K562 (cell line): ENCODE measurements around the gene PNPO. TPM values are rescaled to one million over a fixed set of nuclear protein-coding genes. Genes with fewer than 3 reads are reported as not detected.
A peak's percentile ranks its signal among the peaks of the same experiment; 100 is the strongest.

Source experiments
- BRCA1 ChIP-seq, 2 experiments: fragments of 450-650 bp in 1 of 2; sonication (generic) in 1 of 2; formaldehyde crosslinking in 1 of 2; IDR thresholded peaks; 2 replicates each; pipeline versions ENCODE4 v1.5.0 to v1.6.1; 2017 to 2020; ENCODE audit warnings: mild to moderate bottlenecking in 1 of 2, missing genetic modification reagents in 1 of 2
- EP400 ChIP-seq: fragments of 450-650 bp; IDR thresholded peaks from 2 replicates; pipeline ENCODE4 v1.6.1; 2017; ENCODE audit warnings: antibody characterized with exemption, mild to moderate bottlenecking, moderate library complexity
- FOXA1 ChIP-seq: fragments of 450-650 bp; IDR thresholded peaks from 2 replicates; pipeline ENCODE4 v1.6.1; 2016; ENCODE audit warnings: mild to moderate bottlenecking, borderline replicate concordance
- HNRNPK ChIP-seq: fragments of 200-400 bp; formaldehyde crosslinking; IDR thresholded peaks from one replicate; pipeline ENCODE4 v1.6.1; 2018; ENCODE audit warnings: mild to moderate bottlenecking, low read depth, low read length; ENCODE audit not compliant: poor library complexity, severe bottlenecking
- IFI16 ChIP-seq: fragments of 250-450 bp; sonication (Bioruptor Pico); IDR thresholded peaks from 2 replicates; pipeline ENCODE4 v2.1.2; 2022; ENCODE audit warnings: mild to moderate bottlenecking, inconsistent platforms
- RBFOX2 ChIP-seq: fragments of 200-400 bp; formaldehyde crosslinking; IDR thresholded peaks from 2 replicates; pipeline ENCODE4 v1.6.1; 2017; ENCODE audit warnings: low read depth, mild to moderate bottlenecking, low read length, moderate library complexity
- RNF2 ChIP-seq: sonication (generic); IDR thresholded peaks from 2 replicates; pipeline ENCODE4 v1.6.1; 2016
- SMARCC2 ChIP-seq: fragments of 450-650 bp; IDR thresholded peaks from 2 replicates; pipeline ENCODE4 v1.6.1; 2017; ENCODE audit warnings: antibody characterized with exemption, moderate library complexity, mild to moderate bottlenecking, low read depth
- SP1 ChIP-seq: sonication (generic); formaldehyde crosslinking; IDR thresholded peaks from 2 replicates; pipeline ENCODE4 v1.8.1; 2022; ENCODE audit warnings: mild to moderate bottlenecking, missing genetic modification reagents
- TAF1 ChIP-seq: IDR thresholded peaks from 2 replicates; pipeline ENCODE4 v1.6.1; 2011; ENCODE audit warnings: mild to moderate bottlenecking, low read length, moderate library complexity; ENCODE audit not compliant: insufficient read depth, control insufficient read depth, severe bottlenecking; ENCODE audit errors: extremely low read depth
- ZNF140 ChIP-seq: fragments of 250-450 bp; sonication (Bioruptor Pico); IDR thresholded peaks from 2 replicates; pipeline ENCODE4 v1.8.0; 2021; ENCODE audit warnings: moderate library complexity, mild to moderate bottlenecking, inconsistent platforms
- ZNF24 ChIP-seq: fragments of 450-650 bp; IDR thresholded peaks from 2 replicates; pipeline ENCODE4 v1.6.1; 2016
- ZNF583 ChIP-seq: fragments of 250-450 bp; sonication (Bioruptor Pico); IDR thresholded peaks from 2 replicates; pipeline ENCODE4 v1.4.0; 2020
- polyA plus RNA-seq, 8 experiments: library from polyadenylated mRNA; depleted of rRNA in 4 of 8; stranded (reverse) in 5 of 8; unstranded in 3 of 8; fragments of >200 nt; fragmentation: Nextera tagmentation in 2 of 8; fragmentation: Illumina TruSeq in 1 of 8; extraction: Ambion mirVana in 2 of 8; extraction: Trizol in 1 of 8; gene quantifications; 2 replicates each; pipeline versions ENCODE4 v1.2.1 to v1.2.3, GENCODE V29; 2011 to 2014; ENCODE audit warnings: inconsistent platforms in 1 of 8, missing spikeins in 1 of 8
- total RNA-seq, 7 experiments: library from RNA; depleted of rRNA in 6 of 7; stranded (reverse); fragments of >200 nt in 6 of 7; fragmentation: Illumina TruSeq in 2 of 7; extraction: Trizol in 2 of 7; gene quantifications; 2 replicates each; pipeline versions ENCODE4 v1.2.1 to v1.2.3, GENCODE V29; 2011 to 2021; ENCODE audit warnings: low replicate concordance in 1 of 7
- TF ChIP-seq, protein P1 (sequence below), 2 experiments: fragments of 450-650 bp; IDR thresholded peaks; 2 replicates each; pipeline ENCODE4 v1.6.1; 2016
- TF ChIP-seq, protein P2 (sequence below), 2 experiments: IDR thresholded peaks; 2 replicates each; pipeline ENCODE4 v1.6.1; 2012; ENCODE audit warnings: improper control_type of control experiment in 2 of 2, low read depth in 2 of 2, low read length in 2 of 2, borderline replicate concordance in 1 of 2
- TF ChIP-seq, protein P3 (sequence below), 2 experiments: fragments of 450-650 bp; conservative IDR thresholded peaks; 2 replicates each; pipeline ENCODE4 v1.6.1; 2017; ENCODE audit warnings: mild to moderate bottlenecking in 2 of 2, moderate library complexity in 2 of 2
- TF ChIP-seq, protein P4 (sequence below): fragments of 250-450 bp; sonication (Bioruptor Pico); IDR thresholded peaks from 2 replicates; pipeline ENCODE4 v1.5.1; 2021; ENCODE audit warnings: mild to moderate bottlenecking
- TF ChIP-seq, protein P5 (sequence below): fragments of 450-650 bp; IDR thresholded peaks from 2 replicates; pipeline ENCODE4 v1.6.1; 2017; ENCODE audit warnings: antibody characterized with exemption

Gene PNPO
- total and polyA plus RNA-seq, 9 of the 15 experiments (the other 6 are each of a cell fraction or from before 2014, with no cell fraction given), result 16.6 to 39.0 (median 27.4) TPM

DNA sequence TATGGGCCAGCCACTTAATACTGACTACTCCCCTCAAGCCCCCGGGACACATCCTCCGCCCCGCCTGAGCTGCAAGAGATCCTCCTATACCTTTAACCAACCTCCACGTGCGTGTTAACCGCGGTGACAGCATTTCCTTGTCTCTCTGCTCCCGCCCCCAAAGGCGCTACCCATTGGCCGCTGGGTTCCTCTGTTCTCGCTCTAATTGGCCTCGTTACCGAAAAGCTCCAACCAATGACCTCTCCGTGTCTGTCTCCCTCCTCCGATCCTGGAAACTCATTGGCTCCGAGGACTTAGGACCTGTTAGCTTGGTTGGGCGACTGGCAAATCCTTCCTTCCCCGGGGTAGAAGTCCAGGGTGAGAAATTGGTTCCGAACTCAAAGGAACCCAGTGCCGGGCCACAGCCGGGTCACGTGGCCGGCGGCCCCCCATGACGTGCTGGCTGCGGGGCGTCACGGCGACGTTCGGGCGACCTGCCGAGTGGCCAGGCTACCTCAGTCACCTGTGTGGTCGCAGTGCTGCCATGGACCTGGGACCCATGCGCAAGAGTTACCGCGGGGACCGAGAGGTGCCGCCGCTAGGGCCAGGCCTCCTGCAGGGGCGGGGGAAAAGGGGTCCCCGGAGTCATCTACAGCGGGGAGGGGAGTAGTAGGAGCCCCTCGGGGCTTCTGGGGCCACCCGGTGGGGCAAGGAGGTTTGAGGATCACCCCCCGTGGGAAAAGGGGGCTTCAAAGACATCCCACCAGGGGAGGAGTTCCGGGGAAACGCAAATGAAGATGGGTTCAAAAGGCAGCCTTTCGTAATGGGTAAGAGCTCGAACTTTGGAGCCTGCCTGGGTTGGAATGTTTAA lies at the start of gene PNPO (continued):
- TF ChIP-seq, protein P1, sequence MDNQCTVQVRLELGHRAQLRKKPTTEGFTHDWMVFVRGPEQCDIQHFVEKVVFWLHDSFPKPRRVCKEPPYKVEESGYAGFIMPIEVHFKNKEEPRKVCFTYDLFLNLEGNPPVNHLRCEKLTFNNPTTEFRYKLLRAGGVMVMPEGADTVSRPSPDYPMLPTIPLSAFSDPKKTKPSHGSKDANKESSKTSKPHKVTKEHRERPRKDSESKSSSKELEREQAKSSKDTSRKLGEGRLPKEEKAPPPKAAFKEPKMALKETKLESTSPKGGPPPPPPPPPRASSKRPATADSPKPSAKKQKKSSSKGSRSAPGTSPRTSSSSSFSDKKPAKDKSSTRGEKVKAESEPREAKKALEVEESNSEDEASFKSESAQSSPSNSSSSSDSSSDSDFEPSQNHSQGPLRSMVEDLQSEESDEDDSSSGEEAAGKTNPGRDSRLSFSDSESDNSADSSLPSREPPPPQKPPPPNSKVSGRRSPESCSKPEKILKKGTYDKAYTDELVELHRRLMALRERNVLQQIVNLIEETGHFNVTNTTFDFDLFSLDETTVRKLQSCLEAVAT (IDR thresholded peaks at IDR 0.05), result peak; percentile 50 to 65; a peak in 2 of 4 replicates
- TF ChIP-seq ZNF24 (no peak), RBFOX2 (peak; percentile 94), FOXA1 (no peak), ZNF583 (CRISPR knock-in tag) (no peak), IFI16 (CRISPR knock-in tag) (no peak), TAF1 (peak; percentile 52), SMARCC2 (no peak), ZNF140 (CRISPR knock-in tag) (no peak), BRCA1 (IDR thresholded peaks at IDR 0.05) (no peak), BRCA1 (CRISPR knock-in tag; IDR thresholded peaks at IDR 0.05) (no peak), SP1 (peak; percentile 66), EP400 (peak; percentile 97), RNF2 (peak; percentile 88; the same call in 1 of the 2 replicates), HNRNPK (no peak)
- TF ChIP-seq, protein P2, sequence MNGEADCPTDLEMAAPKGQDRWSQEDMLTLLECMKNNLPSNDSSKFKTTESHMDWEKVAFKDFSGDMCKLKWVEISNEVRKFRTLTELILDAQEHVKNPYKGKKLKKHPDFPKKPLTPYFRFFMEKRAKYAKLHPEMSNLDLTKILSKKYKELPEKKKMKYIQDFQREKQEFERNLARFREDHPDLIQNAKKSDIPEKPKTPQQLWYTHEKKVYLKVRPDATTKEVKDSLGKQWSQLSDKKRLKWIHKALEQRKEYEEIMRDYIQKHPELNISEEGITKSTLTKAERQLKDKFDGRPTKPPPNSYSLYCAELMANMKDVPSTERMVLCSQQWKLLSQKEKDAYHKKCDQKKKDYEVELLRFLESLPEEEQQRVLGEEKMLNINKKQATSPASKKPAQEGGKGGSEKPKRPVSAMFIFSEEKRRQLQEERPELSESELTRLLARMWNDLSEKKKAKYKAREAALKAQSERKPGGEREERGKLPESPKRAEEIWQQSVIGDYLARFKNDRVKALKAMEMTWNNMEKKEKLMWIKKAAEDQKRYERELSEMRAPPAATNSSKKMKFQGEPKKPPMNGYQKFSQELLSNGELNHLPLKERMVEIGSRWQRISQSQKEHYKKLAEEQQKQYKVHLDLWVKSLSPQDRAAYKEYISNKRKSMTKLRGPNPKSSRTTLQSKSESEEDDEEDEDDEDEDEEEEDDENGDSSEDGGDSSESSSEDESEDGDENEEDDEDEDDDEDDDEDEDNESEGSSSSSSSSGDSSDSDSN (IDR thresholded peaks at IDR 0.05; ENCODE audit: borderline replicate concordance in 1 of 2, low read depth in 2 of 2, low read length in 2 of 2), result 0 out of 4 replicates have a peak, but pooled peaks have one; percentile 53 to 62
- TF ChIP-seq, protein P3, sequence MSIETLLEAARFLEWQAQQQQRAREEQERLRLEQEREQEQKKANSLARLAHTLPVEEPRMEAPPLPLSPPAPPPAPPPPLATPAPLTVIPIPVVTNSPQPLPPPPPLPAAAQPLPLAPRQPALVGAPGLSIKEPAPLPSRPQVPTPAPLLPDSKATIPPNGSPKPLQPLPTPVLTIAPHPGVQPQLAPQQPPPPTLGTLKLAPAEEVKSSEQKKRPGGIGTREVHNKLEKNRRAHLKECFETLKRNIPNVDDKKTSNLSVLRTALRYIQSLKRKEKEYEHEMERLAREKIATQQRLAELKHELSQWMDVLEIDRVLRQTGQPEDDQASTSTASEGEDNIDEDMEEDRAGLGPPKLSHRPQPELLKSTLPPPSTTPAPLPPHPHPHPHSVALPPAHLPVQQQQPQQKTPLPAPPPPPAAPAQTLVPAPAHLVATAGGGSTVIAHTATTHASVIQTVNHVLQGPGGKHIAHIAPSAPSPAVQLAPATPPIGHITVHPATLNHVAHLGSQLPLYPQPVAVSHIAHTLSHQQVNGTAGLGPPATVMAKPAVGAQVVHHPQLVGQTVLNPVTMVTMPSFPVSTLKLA (conservative IDR thresholded peaks at IDR 0.05), result peak; percentile 96 to 98
- TF ChIP-seq, protein P4, sequence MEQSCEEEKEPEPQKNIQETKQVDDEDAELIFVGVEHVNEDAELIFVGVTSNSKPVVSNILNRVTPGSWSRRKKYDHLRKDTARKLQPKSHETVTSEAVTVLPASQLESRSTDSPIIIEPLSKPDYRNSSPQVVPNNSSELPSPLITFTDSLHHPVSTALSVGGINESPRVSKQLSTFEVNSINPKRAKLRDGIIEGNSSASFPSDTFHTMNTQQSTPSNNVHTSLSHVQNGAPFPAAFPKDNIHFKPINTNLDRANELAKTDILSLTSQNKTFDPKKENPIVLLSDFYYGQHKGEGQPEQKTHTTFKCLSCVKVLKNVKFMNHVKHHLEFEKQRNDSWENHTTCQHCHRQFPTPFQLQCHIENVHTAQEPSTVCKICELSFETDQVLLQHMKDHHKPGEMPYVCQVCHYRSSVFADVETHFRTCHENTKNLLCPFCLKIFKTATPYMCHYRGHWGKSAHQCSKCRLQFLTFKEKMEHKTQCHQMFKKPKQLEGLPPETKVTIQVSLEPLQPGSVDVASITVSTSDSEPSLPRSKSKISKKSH, result no peak
- TF ChIP-seq, protein P5, sequence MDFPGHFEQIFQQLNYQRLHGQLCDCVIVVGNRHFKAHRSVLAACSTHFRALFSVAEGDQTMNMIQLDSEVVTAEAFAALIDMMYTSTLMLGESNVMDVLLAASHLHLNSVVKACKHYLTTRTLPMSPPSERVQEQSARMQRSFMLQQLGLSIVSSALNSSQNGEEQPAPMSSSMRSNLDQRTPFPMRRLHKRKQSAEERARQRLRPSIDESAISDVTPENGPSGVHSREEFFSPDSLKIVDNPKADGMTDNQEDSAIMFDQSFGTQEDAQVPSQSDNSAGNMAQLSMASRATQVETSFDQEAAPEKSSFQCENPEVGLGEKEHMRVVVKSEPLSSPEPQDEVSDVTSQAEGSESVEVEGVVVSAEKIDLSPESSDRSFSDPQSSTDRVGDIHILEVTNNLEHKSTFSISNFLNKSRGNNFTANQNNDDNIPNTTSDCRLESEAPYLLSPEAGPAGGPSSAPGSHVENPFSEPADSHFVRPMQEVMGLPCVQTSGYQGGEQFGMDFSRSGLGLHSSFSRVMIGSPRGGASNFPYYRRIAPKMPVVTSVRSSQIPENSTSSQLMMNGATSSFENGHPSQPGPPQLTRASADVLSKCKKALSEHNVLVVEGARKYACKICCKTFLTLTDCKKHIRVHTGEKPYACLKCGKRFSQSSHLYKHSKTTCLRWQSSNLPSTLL, result peak; percentile 84
